GM18858 (cell line): ENCODE measurements around the gene AP1G2.

Source experiments
- ATAC-seq: cut with Tn5 transposase; IDR thresholded peaks from one replicate; pipeline ENCODE4 v1.9.1; 2021; ENCODE audit not compliant: unreplicated experiment

The AP1G2 gene

DNA sequence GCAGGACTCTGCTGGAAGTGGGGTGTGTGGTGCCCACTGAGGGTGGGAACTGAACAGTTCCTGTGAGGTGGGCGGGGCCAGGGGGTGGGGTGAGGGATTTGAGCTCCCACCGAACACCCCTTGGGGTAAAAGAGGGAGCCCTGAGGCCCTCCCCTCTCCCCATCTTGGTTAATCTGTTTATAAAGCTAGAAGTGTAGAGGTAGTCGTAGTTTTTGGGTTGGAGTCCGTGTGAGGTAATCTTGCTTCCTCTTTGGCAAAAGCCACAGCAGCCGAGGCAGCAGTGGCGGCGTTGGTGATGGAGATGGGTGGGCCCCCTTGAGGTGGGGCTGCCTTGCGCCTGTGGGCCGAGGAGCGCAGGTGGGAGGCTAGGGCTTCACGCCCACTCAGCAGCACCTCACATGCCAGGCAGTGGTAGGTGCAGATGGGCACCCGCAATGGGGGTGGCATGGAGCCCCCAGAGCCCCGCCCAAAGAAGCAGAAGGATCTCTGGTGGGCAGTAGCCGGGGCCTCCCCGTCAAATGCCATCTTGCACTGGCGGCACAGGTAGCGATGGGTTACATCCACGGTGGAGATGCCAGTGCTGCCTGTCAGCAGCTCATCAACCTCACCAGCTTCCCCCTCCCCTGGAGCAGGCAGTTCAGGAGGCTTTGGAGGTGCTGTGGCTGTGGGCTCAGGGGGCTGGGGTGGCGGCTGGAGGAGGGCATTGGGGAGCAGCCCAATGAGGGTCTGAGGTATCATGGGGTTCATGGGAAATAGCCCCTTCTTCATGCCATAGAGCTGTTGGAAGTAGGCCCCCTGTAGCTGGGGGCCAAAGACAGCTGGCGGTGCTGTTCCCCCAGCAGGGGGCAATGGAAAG is 45.6 kb downstream of the AP1G2 start:
- ATAC-seq = no peak

DNA sequence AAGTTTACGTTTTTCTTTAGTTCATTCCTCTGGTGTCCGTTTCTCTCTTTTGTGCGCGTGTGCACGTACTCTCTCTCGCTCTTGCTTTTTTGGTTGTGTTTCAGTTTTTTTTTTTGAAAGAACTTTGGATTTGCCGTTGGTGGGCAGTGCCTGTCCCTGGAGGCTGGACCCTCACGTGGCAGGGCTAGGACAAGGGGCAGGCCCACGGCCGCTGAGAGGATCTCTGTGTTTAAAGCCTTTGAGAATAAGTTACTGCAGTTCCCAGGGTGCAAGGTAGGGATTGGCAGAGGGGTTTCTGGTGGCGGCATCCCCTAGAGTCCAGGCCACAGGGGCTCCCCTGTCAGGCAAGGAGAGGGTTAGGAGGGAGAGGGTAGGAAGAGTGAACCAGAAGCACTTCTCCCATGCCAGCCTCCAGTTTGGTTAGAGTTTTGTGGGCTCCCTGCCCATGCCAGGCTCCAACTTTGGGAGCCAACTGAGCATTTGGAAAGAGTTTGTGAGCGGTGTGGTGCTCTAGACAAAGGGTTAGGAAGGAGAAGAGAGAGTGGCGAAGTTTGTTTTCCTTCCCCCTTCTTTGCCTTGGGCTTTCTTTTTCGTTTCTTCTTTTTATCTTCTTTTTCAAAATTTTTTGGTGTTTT is 46.6 kb downstream of the AP1G2 start:
- no peak for ATAC-seq

DNA sequence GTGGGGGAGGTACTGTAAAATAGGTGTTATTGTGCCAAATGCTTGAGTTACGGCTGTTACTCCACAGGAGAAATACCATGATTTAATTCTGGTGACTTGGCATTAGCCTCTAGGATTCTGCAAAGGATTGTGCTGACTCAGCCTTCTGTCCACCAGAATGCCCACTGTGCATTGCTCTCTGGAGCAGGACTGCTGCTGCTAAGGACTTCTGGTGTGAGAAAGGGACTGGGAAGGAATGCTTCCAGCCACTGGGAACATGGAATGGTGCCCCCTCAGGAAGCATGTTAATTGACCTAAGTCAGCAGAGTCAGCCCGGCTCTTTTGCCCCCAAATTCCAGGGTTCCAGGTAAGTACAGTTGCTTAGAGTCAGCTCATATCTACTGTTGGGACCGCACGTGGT is 48.9 kb downstream of the AP1G2 start:
- no peak for ATAC-seq

DNA sequence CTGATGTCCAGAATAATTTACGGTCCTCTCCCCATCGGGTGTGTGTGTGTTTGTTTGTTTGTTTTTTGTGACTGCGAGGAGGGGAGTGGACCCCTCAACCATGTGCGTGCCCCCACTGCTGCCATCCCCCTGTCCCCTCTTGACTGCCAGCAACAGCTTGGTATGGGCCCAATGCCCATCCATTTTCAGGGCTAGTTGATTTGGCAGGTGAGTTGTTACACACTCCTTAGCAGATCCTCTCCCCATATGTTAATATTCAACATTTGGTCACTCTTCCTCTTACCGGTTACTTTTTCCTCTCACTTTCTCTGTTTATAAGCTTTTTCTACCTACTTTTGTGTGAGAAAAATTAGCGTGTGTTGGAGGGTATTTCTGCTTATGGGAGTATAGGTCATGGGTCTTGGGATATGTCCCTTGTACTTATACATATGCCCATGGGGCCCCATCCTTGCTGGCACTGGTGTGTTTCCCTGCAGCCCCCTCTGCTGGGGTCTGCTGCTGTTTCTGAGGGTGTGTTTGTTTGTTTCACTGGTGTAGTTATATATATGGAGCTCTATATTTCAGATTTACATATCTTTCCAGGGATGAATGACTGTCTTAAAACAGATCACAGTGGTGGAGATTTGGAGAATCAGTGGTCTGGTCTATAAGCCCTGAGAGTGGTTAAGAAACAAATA is 49.8 kb downstream of the AP1G2 start:
- no peak for ATAC-seq

DNA sequence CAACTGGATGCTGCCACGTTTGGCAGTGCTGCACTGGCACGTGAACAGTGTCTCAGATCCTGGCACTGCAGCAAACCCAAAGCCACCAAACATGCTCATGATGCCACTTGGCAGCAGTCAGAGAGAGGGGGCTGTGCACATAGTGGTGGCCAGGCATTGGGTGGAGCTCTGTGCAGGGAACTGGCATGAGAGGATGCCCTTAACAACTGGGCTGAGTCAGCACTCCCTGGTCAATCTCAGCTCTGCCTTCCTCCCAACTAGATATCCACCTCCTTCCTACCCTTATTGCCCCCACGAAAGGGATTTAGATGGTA is 53.0 kb downstream of the AP1G2 start:
- ATAC-seq = no peak

DNA sequence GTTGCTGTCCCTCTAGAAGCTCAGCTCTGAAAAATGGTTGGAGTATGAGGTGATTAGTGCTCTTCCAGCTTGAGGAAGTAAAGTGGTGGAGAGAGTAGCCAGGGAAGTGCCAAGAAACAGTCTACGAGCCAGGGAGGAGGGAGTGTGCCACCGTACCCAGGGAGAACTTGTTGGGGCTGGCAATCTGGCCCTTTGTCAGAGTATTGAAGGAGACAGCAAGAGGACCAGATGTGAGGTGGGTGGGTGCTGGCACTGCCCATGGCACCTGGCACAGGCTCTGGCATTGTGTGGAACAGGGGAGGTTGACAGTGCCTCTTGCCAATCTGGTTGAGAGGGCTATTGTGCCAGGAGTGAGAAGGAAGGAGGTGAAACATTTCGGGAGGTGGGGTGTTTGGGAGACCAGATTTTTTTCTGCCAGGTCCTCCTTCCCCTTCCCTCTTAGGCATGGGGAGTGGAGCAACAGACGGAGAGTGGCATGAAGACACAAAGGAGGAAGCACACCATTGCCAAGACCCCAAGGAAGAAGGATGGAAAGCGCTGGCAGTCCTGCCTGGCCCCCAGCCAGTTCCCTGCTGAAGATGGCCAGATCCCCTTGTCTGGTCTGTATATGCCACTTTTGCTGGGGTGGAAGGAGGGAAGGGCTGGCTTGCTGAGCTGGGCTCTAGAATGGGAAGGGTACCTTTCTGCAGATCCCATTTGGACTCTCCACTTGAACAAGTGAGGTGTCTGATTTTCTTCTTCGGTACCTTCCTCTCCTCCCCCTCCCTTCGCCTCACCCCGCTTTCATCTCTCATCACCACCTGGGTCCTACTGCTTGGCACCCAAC is 53.6 kb downstream of the AP1G2 start:
- no peak for ATAC-seq

DNA sequence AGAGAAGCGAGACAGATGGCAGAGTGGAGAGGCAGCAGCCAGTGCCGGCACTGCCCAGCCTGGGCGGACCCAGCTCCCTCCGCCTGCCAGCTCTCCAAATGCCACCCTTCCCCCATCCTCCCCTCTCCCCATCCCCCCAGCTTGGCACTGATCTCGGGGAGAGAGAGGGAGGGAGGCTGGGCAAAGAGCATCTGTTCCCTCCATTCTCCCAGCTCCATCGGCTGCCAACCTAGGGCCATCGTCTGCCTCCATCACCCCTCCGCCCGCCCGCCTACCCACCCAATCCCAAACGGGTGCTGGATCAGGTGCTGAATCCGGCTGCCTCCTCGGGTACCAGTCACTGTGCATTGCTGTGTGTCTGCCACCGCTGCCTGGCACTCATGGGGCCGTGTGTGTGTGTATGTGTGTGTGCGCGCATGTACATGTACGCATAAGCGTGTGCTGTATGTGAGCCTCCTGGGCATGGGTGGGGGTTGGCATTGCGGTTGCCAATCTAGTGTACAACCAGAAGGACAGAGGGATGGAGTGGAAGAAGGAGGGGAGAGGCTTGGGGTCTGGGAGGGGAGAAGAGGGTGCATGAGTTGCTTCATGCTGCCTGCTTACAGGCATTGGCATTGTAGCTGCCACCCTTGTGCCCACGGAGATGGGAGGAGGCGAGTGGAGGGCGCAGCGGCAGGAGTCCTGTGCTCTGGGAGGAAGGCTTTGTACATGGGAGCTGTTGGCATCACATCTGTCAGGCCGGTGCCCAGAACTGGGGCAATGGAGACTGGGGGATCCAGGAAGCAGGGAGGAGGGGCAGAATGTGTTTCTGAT is 54.4 kb downstream of the AP1G2 start:
- no peak for ATAC-seq

DNA sequence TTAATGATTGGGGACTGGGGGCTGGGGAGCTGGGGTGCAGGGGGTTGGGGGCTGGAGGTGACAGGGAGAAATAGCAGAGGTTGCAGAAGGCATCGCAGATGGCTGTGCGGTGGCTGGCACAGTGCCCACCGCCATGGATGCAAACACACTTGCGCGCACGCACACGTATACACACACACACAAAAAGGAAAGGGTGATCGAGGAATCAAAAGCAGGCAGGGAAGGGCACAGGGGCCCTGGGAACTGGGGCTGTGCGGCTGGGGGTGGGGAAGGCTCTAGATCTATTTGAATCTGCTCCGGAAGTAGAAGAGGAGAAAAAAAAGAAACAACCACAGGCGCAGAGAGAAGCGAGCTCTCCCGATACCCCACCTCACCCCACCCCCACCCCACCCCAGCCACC is 55.4 kb downstream of the AP1G2 start:
- no peak for ATAC-seq
